H4 (cell line): ENCODE results near the gene RASA4B. TPM values are rescaled to one million over a fixed set of nuclear protein-coding genes. Genes with fewer than 3 reads are reported as not detected.
"Not testable (repeated sequence)": the region's sequence is repeated elsewhere in the genome, so short reads cannot be mapped to it uniquely, and the experiment has no call there.

Source experiments
- DNase-seq: peaks from one replicate; pipeline ENCODE4 v3.0.0-alpha.2; 2015; ENCODE audit warnings: low spot score
- total RNA-seq: library from RNA; depleted of rRNA; stranded (reverse); fragments of >200 nt; shearing (Covaris generic); gene quantifications from 2 replicates; pipeline ENCODE4 v1.2.3, GENCODE V29; 2014

The RASA4B gene
- total RNA-seq, 1 experiment from 2014 or later = 0.83 TPM

- DNase-seq = not testable (repeated sequence)
Measured at GRCh38 chr7:102511860-102512522, 5.6 kb downstream of the RASA4B start.

GRCh38 chr7:102510575-102510974 is 7.0 kb downstream of the RASA4B start:
- DNase-seq = not testable (repeated sequence)

- not testable (repeated sequence) for DNase-seq
Measured at GRCh38 chr7:102507410-102508088, 10.0 kb downstream of the RASA4B start.

GRCh38 chr7:102505298-102506185 is 12.0 kb downstream of the RASA4B start:
- DNase-seq = not testable (repeated sequence)

- not testable (repeated sequence) for DNase-seq
Measured at GRCh38 chr7:102503141-102503540, 14.4 kb downstream of the RASA4B start.

GRCh38 chr7:102498321-102498720 is 19.3 kb downstream of the RASA4B start:
- not testable (repeated sequence) for DNase-seq

GRCh38 chr7:102497308-102497707 is 20.3 kb downstream of the RASA4B start:
- not testable (repeated sequence) for DNase-seq

GRCh38 chr7:102496861-102497260 is 20.7 kb downstream of the RASA4B start:
- peak; percentile 1 for DNase-seq

GRCh38 chr7:102494473-102495149 is 23.0 kb downstream of the RASA4B start:
- not testable (repeated sequence) for DNase-seq

- DNase-seq = not testable (repeated sequence)
Measured at GRCh38 chr7:102494026-102494425, 23.6 kb downstream of the RASA4B start.

GRCh38 chr7:102493220-102493935 is 24.2 kb downstream of the RASA4B start:
- not testable (repeated sequence) for DNase-seq

- not testable (repeated sequence) for DNase-seq
Measured at GRCh38 chr7:102490529-102491075, 27.0 kb downstream of the RASA4B start.

- DNase-seq = not testable (repeated sequence)
Measured at GRCh38 chr7:102484317-102484716, 33.3 kb downstream of the RASA4B start.

GRCh38 chr7:102481962-102482361 is 35.6 kb downstream of the RASA4B start:
- DNase-seq = not testable (repeated sequence)

- not testable (repeated sequence) for DNase-seq
Measured at GRCh38 chr7:102479982-102480637, 37.5 kb downstream of the RASA4B start.

GRCh38 chr7:102479209-102479584 is 38.4 kb downstream of the RASA4B start:
- DNase-seq = not testable (repeated sequence)

GRCh38 chr7:102478314-102479208 is 39.0 kb downstream of the RASA4B start, which contains the start of gene POLR2J:
Gene POLR2J, minus strand, starts transcription at chr7:102478922. Its CDS starts 62 bp downstream, at chr7:102478860.
- peak; percentile 75 for DNase-seq

GRCh38 chr7:102474736-102475435 is 42.7 kb downstream of the RASA4B start:
- DNase-seq = not testable (repeated sequence)
